NT2/D1 (cell line): ENCODE results near the gene RAB8A.

Source experiments
- DNase-seq: peaks from one replicate; pipeline ENCODE4 v3.0.0-alpha.2; 2011; ENCODE audit warnings: low read depth, low spot score
- H3K27me3 ChIP-seq: 2 replicates; pipeline ENCODE4 v1.6.0; 2011; ENCODE audit warnings: mild to moderate bottlenecking; ENCODE audit not compliant: insufficient read length, insufficient read depth
- H3K36me3 ChIP-seq: 2 replicates; pipeline ENCODE4 v1.6.1; 2011; ENCODE audit warnings: mild to moderate bottlenecking, low read length, mixed read lengths; ENCODE audit not compliant: insufficient read depth, insufficient read length
- H3K4me1 ChIP-seq: 2 replicates; pipeline ENCODE4 v1.5.1; 2011; ENCODE audit not compliant: insufficient read depth, insufficient read length
- H3K4me3 ChIP-seq: 2 replicates; pipeline ENCODE4 v1.5.1; 2011; ENCODE audit warnings: low read depth; ENCODE audit not compliant: insufficient read length
- H3K9ac ChIP-seq: 2 replicates; pipeline ENCODE4 v1.6.0; 2011; ENCODE audit warnings: low read depth; ENCODE audit not compliant: insufficient read length
- H3K9me3 ChIP-seq: 2 replicates; pipeline ENCODE4 v1.5.1; 2011; ENCODE audit warnings: mild to moderate bottlenecking, low read length; ENCODE audit not compliant: insufficient read depth
- SUZ12 ChIP-seq: IDR thresholded peaks from 2 replicates; pipeline ENCODE4 v1.6.1; 2011; ENCODE audit not compliant: insufficient read length, insufficient read depth; ENCODE audit errors: extremely low read depth
- YY1 ChIP-seq: IDR thresholded peaks from 2 replicates; pipeline ENCODE4 v1.6.1; 2011; ENCODE audit not compliant: insufficient read length, insufficient read depth
- ZNF274 ChIP-seq: IDR thresholded peaks from 2 replicates; pipeline ENCODE4 v1.6.1; 2011; ENCODE audit warnings: mild to moderate bottlenecking, low read depth, low read length

Gene RAB8A

GRCh38 chr19:16153582-16154336, 42.1 kb downstream of the RAB8A start:
- H3K9me3 ChIP-seq, result peaks cover 4% of the 10 kb centered on the region; the same call in 1 of the 2 replicates
- H3K4me1 ChIP-seq, result peaks cover 7% of the 10 kb centered on the region
- no peak overlapping the region for H3K9ac ChIP-seq
- DNase-seq, result no peak
- TF ChIP-seq YY1 (no peak), SUZ12 (no peak)
- no peaks in the 10 kb centered on the region for H3K36me3 ChIP-seq
- H3K27me3 ChIP-seq, result no peaks in the 10 kb centered on the region
- H3K4me3 ChIP-seq, result no peak overlapping the region

DNA sequence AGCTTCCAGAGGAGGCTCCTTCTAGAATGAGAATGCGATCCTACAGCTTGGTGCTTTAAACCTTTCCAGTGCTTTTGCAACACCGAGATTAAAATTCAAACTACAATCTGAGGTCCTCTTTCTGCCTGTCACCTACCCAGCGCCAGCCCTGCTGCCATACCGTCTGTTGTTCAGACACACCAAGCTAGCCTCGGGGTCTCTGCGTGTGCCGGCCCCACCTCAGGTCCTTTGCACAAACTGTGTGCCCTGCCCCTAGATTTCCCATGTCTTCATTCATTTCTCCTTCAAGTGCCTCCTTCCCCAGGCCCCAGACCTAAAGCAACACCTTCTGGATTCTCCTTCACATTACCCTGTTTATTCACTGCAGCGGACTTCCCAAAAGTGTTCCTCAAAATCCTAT, 42.9 kb downstream of the RAB8A start:
- Histone ChIP-seq H3K27me3 (no peaks in the 10 kb centered on the region), H3K36me3 (no peaks in the 10 kb centered on the region), H3K4me1 (peaks cover 7% of the 10 kb centered on the region), H3K4me3 (no peak overlapping the region), H3K9ac (no peak overlapping the region), H3K9me3 (peaks cover 4% of the 10 kb centered on the region; the same call in 1 of the 2 replicates)
- no peak for TF ChIP-seq SUZ12
- no peak for TF ChIP-seq ZNF274
- no peak for TF ChIP-seq YY1
- no peak for DNase-seq

GRCh38 chr19:16155128-16155527, 43.4 kb downstream of the RAB8A start:
- H3K4me3 ChIP-seq, result no peak overlapping the region
- H3K36me3 ChIP-seq, result no peaks in the 10 kb centered on the region
- H3K9ac ChIP-seq, result no peak overlapping the region
- no peaks in the 10 kb centered on the region for H3K27me3 ChIP-seq
- TF ChIP-seq YY1 (no peak), ZNF274 (no peak), SUZ12 (no peak)
- H3K4me1 ChIP-seq, result peaks cover 9% of the 10 kb centered on the region
- H3K9me3 ChIP-seq, result peaks cover 4% of the 10 kb centered on the region; the same call in 1 of the 2 replicates
- DNase-seq, result no peak

DNA sequence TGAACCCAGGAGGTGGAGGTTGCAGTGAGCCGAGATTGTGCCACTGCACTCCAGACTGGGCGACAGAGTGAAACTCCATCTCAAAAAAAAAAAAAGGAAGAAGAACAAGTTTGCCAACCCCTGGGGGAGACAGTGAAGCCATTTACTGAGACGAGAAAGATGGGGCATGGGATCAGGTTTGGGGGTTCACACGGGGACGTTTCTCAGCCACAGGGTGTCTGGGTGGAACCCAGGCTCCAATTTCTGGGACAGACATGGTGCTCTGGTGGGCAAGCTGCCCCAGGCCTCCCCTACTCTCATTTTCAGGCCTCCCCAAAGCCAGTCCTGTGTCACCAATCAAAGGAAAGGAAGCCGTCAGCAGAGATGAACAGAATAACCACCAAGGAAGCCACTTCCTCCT, 45.2 kb downstream of the RAB8A start:
- H3K9ac ChIP-seq, result no peak overlapping the region
- H3K9me3 ChIP-seq, result peaks cover 4% of the 10 kb centered on the region; the same call in 1 of the 2 replicates
- TF ChIP-seq ZNF274 (no peak), YY1 (no peak), SUZ12 (no peak)
- no peaks in the 10 kb centered on the region for H3K36me3 ChIP-seq
- no peak for DNase-seq
- no peaks in the 10 kb centered on the region for H3K27me3 ChIP-seq
- no peak overlapping the region for H3K4me3 ChIP-seq
- H3K4me1 ChIP-seq, result peaks cover 15% of the 10 kb centered on the region

- DNase-seq, result no peak
- Histone ChIP-seq H3K9ac (no peak overlapping the region), H3K36me3 (no peaks in the 10 kb centered on the region), H3K9me3 (peaks cover 4% of the 10 kb centered on the region; the same call in 1 of the 2 replicates), H3K4me3 (no peak overlapping the region), H3K27me3 (no peaks in the 10 kb centered on the region), H3K4me1 (peaks cover 13% of the 10 kb centered on the region)
- TF ChIP-seq ZNF274 (no peak), YY1 (no peak), SUZ12 (no peak)
Measured at GRCh38 chr19:16157601-16158000, 45.9 kb downstream of the RAB8A start.

DNA sequence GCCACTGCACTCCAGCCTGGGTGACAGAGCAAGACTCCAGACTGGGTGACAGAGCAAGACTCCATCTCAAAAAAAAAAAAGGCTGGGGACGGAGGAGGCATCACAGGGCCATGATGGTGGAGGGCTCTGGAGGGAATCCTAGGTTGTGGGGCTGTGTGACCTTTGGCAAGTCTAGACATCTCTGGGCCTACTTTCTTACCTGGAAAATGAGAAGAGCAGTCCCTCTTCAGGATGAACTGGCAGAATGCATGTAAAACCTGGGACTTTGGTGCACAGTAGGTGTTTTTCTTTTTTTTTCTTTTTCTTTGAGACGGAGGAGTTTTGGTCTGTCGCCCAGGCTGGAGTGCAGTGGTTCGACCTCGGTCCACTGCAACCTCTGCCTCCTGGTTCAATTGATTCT, 48.0 kb downstream of the RAB8A start:
- Histone ChIP-seq H3K36me3 (no peaks in the 10 kb centered on the region), H3K4me1 (peaks cover 8% of the 10 kb centered on the region), H3K4me3 (no peak overlapping the region), H3K9ac (no peak overlapping the region), H3K27me3 (no peaks in the 10 kb centered on the region), H3K9me3 (no peaks in the 10 kb centered on the region)
- no peak for DNase-seq
- TF ChIP-seq YY1 (no peak), ZNF274 (no peak), SUZ12 (no peak)

- no peak overlapping the region for H3K9ac ChIP-seq
- H3K36me3 ChIP-seq, result no peaks in the 10 kb centered on the region
- H3K4me3 ChIP-seq, result no peak overlapping the region
- no peaks in the 10 kb centered on the region for H3K9me3 ChIP-seq
- TF ChIP-seq ZNF274 (no peak), YY1 (no peak), SUZ12 (no peak)
- H3K4me1 ChIP-seq, result peaks cover 8% of the 10 kb centered on the region
- H3K27me3 ChIP-seq, result no peaks in the 10 kb centered on the region
- no peak for DNase-seq
Measured at GRCh38 chr19:16160445-16160942, 48.8 kb downstream of the RAB8A start.
